GM19025 (cell line): ENCODE results near the gene CFC1.
A peak's percentile ranks its signal among the peaks of the same experiment; 100 is the strongest.
"Not testable (repeated sequence)": the region's sequence is repeated elsewhere in the genome, so short reads cannot be mapped to it uniquely, and the experiment has no call there.

Experiments used
- ATAC-seq: cut with Tn5 transposase; IDR thresholded peaks from one replicate; pipeline ENCODE4 v1.9.1; 2021; ENCODE audit warnings: mild to moderate bottlenecking, low read depth, moderate library complexity; ENCODE audit not compliant: unreplicated experiment

The CFC1 gene

GRCh38 chr2:130599393-130599792 is at the start of gene CFC1:
TSS of gene CFC1 (minus strand) at chr2:130599575. CDS start at chr2:130599287, 288 bp downstream.
- not testable (repeated sequence) for ATAC-seq

GRCh38 chr2:130641688-130642087 is 42.3 kb upstream of the CFC1 start:
- not testable (repeated sequence) for ATAC-seq

GRCh38 chr2:130638973-130639372 is 39.6 kb upstream of the CFC1 start:
- ATAC-seq, result not testable (repeated sequence)

- not testable (repeated sequence) for ATAC-seq
These were observed 29.6 kb upstream of the CFC1 start for GRCh38 chr2:130628784-130629475.

GRCh38 chr2:130611140-130611539 is 11.8 kb upstream of the CFC1 start, which contains the start of gene POTEJ:
TSS of gene POTEJ (plus strand) at chr2:130611440. CDS start at chr2:130611533, 93 bp downstream.
- ATAC-seq, result not testable (repeated sequence)

- not testable (repeated sequence) for ATAC-seq
These were observed 11.1 kb upstream of the CFC1 start for GRCh38 chr2:130610486-130610885.

- ATAC-seq, result not testable (repeated sequence)
These were observed 9.9 kb upstream of the CFC1 start for GRCh38 chr2:130609002-130609920.

- ATAC-seq, result not testable (repeated sequence)
These were observed 9.1 kb upstream of the CFC1 start for GRCh38 chr2:130608276-130609001.

- not testable (repeated sequence) for ATAC-seq
These were observed 2.4 kb upstream of the CFC1 start for GRCh38 chr2:130601648-130602302.

GRCh38 chr2:130599926-130600325 is 551 bp upstream of the CFC1 start:
- ATAC-seq, result not testable (repeated sequence)

- ATAC-seq, result not testable (repeated sequence)
These were observed 912 bp downstream of the CFC1 start for GRCh38 chr2:130598463-130598862.

- not testable (repeated sequence) for ATAC-seq
These were observed 1.4 kb downstream of the CFC1 start for GRCh38 chr2:130597994-130598393.

- ATAC-seq, result not testable (repeated sequence)
These were observed 2.6 kb downstream of the CFC1 start for GRCh38 chr2:130596757-130597156.

- not testable (repeated sequence) for ATAC-seq
These were observed 5.4 kb downstream of the CFC1 start for GRCh38 chr2:130594011-130594410.

- not testable (repeated sequence) for ATAC-seq
These were observed 6.5 kb downstream of the CFC1 start for GRCh38 chr2:130592791-130593414.

GRCh38 chr2:130590842-130591359 is 8.5 kb downstream of the CFC1 start:
- ATAC-seq, result not testable (repeated sequence)

GRCh38 chr2:130590170-130590841 is 9.1 kb downstream of the CFC1 start:
- ATAC-seq, result not testable (repeated sequence)

- peak; percentile 91 for ATAC-seq
These were observed 10.5 kb downstream of the CFC1 start for GRCh38 chr2:130588688-130589458.
